Activated CD8-positive, alpha-beta memory T cell treated with anti-CD3 and anti-CD28 coated beads, Interleukin-2, amount 50 U/mL, for 48 hours (primary cell): ENCODE data around the gene MALRD1.

ENCODE experiments used
- DNase-seq: peaks from one replicate; pipeline ENCODE4 v3.0.0-alpha.2; 2020

Gene MALRD1

GRCh38 chr10:19048489-19048888, at the start of gene MALRD1:
MALRD1 (plus strand) TSS chr10:19048801; CDS start chr10:19048939, 138 bp downstream.
- no peak for DNase-seq

- no peak for DNase-seq
These were observed 45.3 kb upstream of the MALRD1 start for GRCh38 chr10:19003341-19003740.

- no peak for DNase-seq
These were observed 36.5 kb upstream of the MALRD1 start for GRCh38 chr10:19012111-19012510.

- no peak for DNase-seq
These were observed 34.6 kb upstream of the MALRD1 start for GRCh38 chr10:19014034-19014433.

- DNase-seq = no peak
These were observed 34.1 kb upstream of the MALRD1 start for GRCh38 chr10:19014498-19014897.

- DNase-seq = no peak
These were observed 31.3 kb upstream of the MALRD1 start for GRCh38 chr10:19017116-19017890.

GRCh38 chr10:19021162-19021561, 27.4 kb upstream of the MALRD1 start:
- DNase-seq = no peak

GRCh38 chr10:19024611-19025010, 24.0 kb upstream of the MALRD1 start:
- DNase-seq = no peak

- DNase-seq = no peak
These were observed 16.8 kb upstream of the MALRD1 start for GRCh38 chr10:19031763-19032162.

- no peak for DNase-seq
These were observed 14.9 kb upstream of the MALRD1 start for GRCh38 chr10:19033741-19034140.

GRCh38 chr10:19041171-19041570, 7.4 kb upstream of the MALRD1 start:
- no peak for DNase-seq

- DNase-seq = no peak
These were observed 5.2 kb upstream of the MALRD1 start for GRCh38 chr10:19043431-19043830.

GRCh38 chr10:19046679-19047078, 1.9 kb upstream of the MALRD1 start:
- DNase-seq = no peak

- no peak for DNase-seq
These were observed 290 bp downstream of the MALRD1 start for GRCh38 chr10:19048891-19049290.

GRCh38 chr10:19049567-19049966, 966 bp downstream of the MALRD1 start:
- no peak for DNase-seq

- DNase-seq = no peak
These were observed 5.8 kb downstream of the MALRD1 start for GRCh38 chr10:19054289-19054835.

GRCh38 chr10:19058046-19058445, 9.4 kb downstream of the MALRD1 start:
- no peak for DNase-seq

- no peak for DNase-seq
These were observed 15.4 kb downstream of the MALRD1 start for GRCh38 chr10:19063986-19064385.

GRCh38 chr10:19071946-19072345, 23.3 kb downstream of the MALRD1 start:
- no peak for DNase-seq

- DNase-seq = no peak
These were observed 28.7 kb downstream of the MALRD1 start for GRCh38 chr10:19077276-19077675.

- DNase-seq = no peak
These were observed 48.0 kb downstream of the MALRD1 start for GRCh38 chr10:19096501-19097073.

GRCh38 chr10:19097151-19097550, 48.5 kb downstream of the MALRD1 start:
- no peak for DNase-seq

GRCh38 chr10:19098803-19099202, 50.2 kb downstream of the MALRD1 start:
- no peak for DNase-seq

- DNase-seq = no peak
These were observed 58.8 kb downstream of the MALRD1 start for GRCh38 chr10:19107406-19107805.
